H1 (cell line): ENCODE results near the gene NAV2. TPM values are rescaled to one million over a fixed set of nuclear protein-coding genes. Genes with fewer than 3 reads are reported as not detected.

Source experiments
- ASH2L ChIP-seq: fragments of 200-600, 300-600 bp; sonication (generic); IDR thresholded peaks from one replicate; pipeline ENCODE4 v1.7.1; 2017; ENCODE audit warnings: low read length
- CBX5 ChIP-seq: fragments of 300-800, 300-1000 bp; sonication (generic); IDR thresholded peaks from 2 replicates; pipeline ENCODE4 v1.7.1; 2016; ENCODE audit warnings: antibody characterized with exemption, low read length, low read depth
- EZH2 ChIP-seq: fragments of 200-600 bp; sonication (generic); IDR thresholded peaks from 2 replicates; pipeline ENCODE4 v1.7.1; 2012; ENCODE audit warnings: low read depth, mild to moderate bottlenecking, moderate library complexity, low read length, inconsistent platforms; ENCODE audit not compliant: severe bottlenecking
- GABPA ChIP-seq: IDR thresholded peaks from 2 replicates; pipeline ENCODE4 v1.6.1; 2011; ENCODE audit warnings: mild to moderate bottlenecking, low read length, moderate library complexity, borderline replicate concordance; ENCODE audit not compliant: insufficient read depth
- KDM1A ChIP-seq: fragments of 200-600, 300-600 bp; sonication (generic); IDR thresholded peaks from 2 replicates; pipeline ENCODE4 v1.7.1; 2016; ENCODE audit warnings: mild to moderate bottlenecking, low read length, borderline replicate concordance
- NANOG ChIP-seq: IDR thresholded peaks from 2 replicates; pipeline ENCODE4 v1.6.1; 2011; ENCODE audit warnings: low read length, low read depth, mild to moderate bottlenecking, inconsistent platforms; ENCODE audit not compliant: insufficient read depth, poor library complexity, severe bottlenecking
- PHF8 ChIP-seq: fragments of 200-600 bp; sonication (generic); conservative IDR thresholded peaks from 2 replicates; pipeline ENCODE4 v1.7.1; 2012; ENCODE audit warnings: low read depth, mild to moderate bottlenecking, inconsistent platforms, low read length, moderate library complexity
- POLR2A ChIP-seq, 2 experiments: IDR thresholded peaks; 1 replicate in 1 of 2; 2 replicates in 1 of 2; pipeline ENCODE4 v1.6.1; 2011; ENCODE audit warnings: low read depth in 2 of 2, low read length in 2 of 2, mild to moderate bottlenecking in 2 of 2; ENCODE audit errors: control extremely low read depth in 1 of 2
- POLR2AphosphoS5 ChIP-seq: IDR thresholded peaks from 2 replicates; pipeline ENCODE4 v1.6.1; 2011; ENCODE audit warnings: low read depth, low read length
- POU5F1 ChIP-seq: IDR thresholded peaks from 2 replicates; pipeline ENCODE4 v1.6.1; 2011; ENCODE audit warnings: low read depth, mild to moderate bottlenecking, low read length, moderate library complexity
- RBBP5 ChIP-seq: IDR thresholded peaks from 2 replicates; pipeline ENCODE4 v1.7.1; 2012; ENCODE audit warnings: low read depth, mild to moderate bottlenecking, inconsistent platforms, low read length, moderate library complexity, borderline replicate concordance
- SAP30 ChIP-seq: fragments of 300-600 bp; sonication (generic); IDR thresholded peaks from 2 replicates; pipeline ENCODE4 v1.7.1; 2012; ENCODE audit warnings: low read length, moderate library complexity, mild to moderate bottlenecking, inconsistent platforms; ENCODE audit not compliant: insufficient read depth, insufficient replicate concordance
- SIN3A ChIP-seq, 2 experiments: IDR thresholded peaks in 1 of 2; conservative IDR thresholded peaks in 1 of 2; 2 replicates each; pipeline ENCODE4 v1.6.1; 2011 to 2012; ENCODE audit warnings: low read length in 2 of 2, improper control_type of control experiment in 1 of 2, low read depth in 1 of 2, mild to moderate bottlenecking in 1 of 2
- SIRT6 ChIP-seq: IDR thresholded peaks from one replicate; pipeline ENCODE4 v1.7.1; 2012; ENCODE audit warnings: low read length, inconsistent platforms
- SP4 ChIP-seq: IDR thresholded peaks from 2 replicates; pipeline ENCODE4 v1.6.1; 2012; ENCODE audit warnings: low read length, inconsistent platforms
- TAF7 ChIP-seq: optimal IDR thresholded peaks from 2 replicates; pipeline ENCODE3; 2011; ENCODE audit warnings: low read depth, mild to moderate bottlenecking, inconsistent platforms, low read length, moderate library complexity, borderline replicate concordance
- TBP ChIP-seq: IDR thresholded peaks from 2 replicates; pipeline ENCODE4 v1.6.1; 2011; ENCODE audit warnings: low read depth, low read length, improper control_type of control experiment
- TEAD4 ChIP-seq: IDR thresholded peaks from 2 replicates; pipeline ENCODE4 v1.6.1; 2012; ENCODE audit warnings: low read depth, low read length, inconsistent platforms, mixed read lengths
- ZNF274 ChIP-seq: IDR thresholded peaks from 2 replicates; pipeline ENCODE4 v1.7.0; 2012; ENCODE audit warnings: low read length, borderline replicate concordance; ENCODE audit errors: extremely low read depth
- polyA plus RNA-seq, 7 experiments: library from polyadenylated mRNA; depleted of rRNA in 3 of 7; stranded (reverse) in 5 of 7; unstranded in 2 of 7; fragments of >200 nt in 5 of 7; fragments of 200-250 nt in 2 of 7; gene quantifications; 1 replicate in 5 of 7; 2 replicates in 1 of 7; 4 replicates in 1 of 7; pipeline versions ENCODE4 v1.2.1 to v1.2.3, GENCODE V29; 2011 to 2013; ENCODE audit warnings: missing spikeins in 2 of 7, mixed read lengths in 2 of 7
- total RNA-seq: library from RNA; stranded (reverse); fragmentation: NEBNext Ultra II Directional; extraction: Animal tissue kit (Norgen Biotek cat#: 25700); gene quantifications from 2 replicates; pipeline ENCODE4 v1.2.1, GENCODE V29; 2021
- TF ChIP-seq, protein P1 (sequence below): IDR thresholded peaks from 2 replicates; pipeline ENCODE4 v1.6.1; 2011; ENCODE audit warnings: low read length, improper control_type of control experiment

The NAV2 gene
- total and polyA plus RNA-seq, 2 of the 8 experiments (the other 6 are each of a cell fraction or from before 2014, with no cell fraction given), result 35.6 to 73.6 TPM

DNA sequence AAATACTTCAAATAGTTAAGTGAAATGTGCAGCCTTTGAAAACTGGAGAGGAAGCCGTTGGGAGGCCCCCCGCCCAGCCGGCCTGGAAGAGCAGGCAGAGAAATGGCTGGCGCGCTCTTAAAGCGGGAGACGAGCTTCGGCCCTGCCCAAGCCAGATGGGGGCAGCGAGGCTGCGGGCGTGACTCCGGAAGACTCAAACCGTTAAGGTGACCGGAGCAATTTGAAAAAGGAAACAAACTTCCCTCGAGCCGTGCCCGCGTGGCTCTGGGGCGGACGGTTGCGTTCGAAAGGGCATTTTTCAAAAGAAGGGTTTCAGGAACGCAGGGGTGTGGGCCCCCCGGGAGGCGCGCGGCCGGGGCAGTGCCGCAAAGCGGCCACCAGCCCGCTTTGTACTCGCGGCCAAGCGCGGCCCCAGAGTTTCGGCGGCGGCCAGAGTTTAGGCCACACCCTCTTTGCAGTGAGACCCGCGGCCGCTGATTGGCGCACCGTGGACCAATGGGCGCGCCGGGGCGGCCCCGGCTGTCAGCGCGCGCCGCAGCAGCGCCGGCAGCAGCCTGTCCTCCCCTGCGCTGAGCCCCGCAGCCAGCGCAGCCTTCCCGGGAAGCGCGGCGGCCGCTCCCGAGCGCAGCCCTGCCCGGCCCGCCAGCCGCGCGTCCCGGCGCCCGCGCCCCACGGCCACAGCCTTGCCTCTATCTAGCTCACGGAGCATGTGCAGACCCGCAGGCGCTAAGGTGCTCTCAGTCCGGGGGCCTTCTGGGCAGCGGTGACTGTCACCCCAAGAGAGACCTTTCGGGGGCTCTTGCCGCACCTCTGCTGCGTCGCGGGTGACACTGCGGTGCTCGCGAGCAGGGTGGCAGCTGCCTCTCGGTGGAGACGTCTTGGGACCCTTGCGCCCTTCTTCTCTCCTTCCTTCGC is at the start of gene NAV2 (continued):
- TF ChIP-seq SIN3A (conservative IDR thresholded peaks at IDR 0.05 in 1 of 2, IDR thresholded peaks at IDR 0.05 in 1 of 2; ENCODE audit: low read depth in 1 of 2, low read length in 2 of 2), result peak in 1 of 2 experiments; percentile 54; a peak in 2 of 4 replicates
- no peak for TF ChIP-seq CBX5
- TF ChIP-seq SIRT6, result no peak
- TF ChIP-seq ASH2L, result peak; percentile 68
- TF ChIP-seq TEAD4, result no peak; the same call in 1 of the 2 replicates
- peak; percentile 73; the same call in 1 of the 2 replicates for TF ChIP-seq RBBP5
- TF ChIP-seq POLR2A (IDR thresholded peaks at IDR 0.05; ENCODE audit: control extremely low read depth in 1 of 2, low read depth in 2 of 2, low read length in 2 of 2), result peak; percentile 46 to 88
- peak; percentile 58 for TF ChIP-seq POLR2AphosphoS5
- no peak for TF ChIP-seq EZH2
- peak; percentile 66 for TF ChIP-seq PHF8
- TF ChIP-seq KDM1A, result peak; percentile 64; the same call in 1 of the 2 replicates
- no peak for TF ChIP-seq SAP30
- TF ChIP-seq GABPA, result peak; percentile 46; the same call in 1 of the 2 replicates
- TF ChIP-seq TAF7, result peak; percentile 51
- TF ChIP-seq, protein P1, sequence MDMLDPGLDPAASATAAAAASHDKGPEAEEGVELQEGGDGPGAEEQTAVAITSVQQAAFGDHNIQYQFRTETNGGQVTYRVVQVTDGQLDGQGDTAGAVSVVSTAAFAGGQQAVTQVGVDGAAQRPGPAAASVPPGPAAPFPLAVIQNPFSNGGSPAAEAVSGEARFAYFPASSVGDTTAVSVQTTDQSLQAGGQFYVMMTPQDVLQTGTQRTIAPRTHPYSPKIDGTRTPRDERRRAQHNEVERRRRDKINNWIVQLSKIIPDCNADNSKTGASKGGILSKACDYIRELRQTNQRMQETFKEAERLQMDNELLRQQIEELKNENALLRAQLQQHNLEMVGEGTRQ, result 0 out of 2 replicates have a peak, but pooled peaks have one; percentile 1
- TF ChIP-seq TBP, result peak; percentile 60
- TF ChIP-seq SP4, result 0 out of 2 replicates have a peak, but pooled peaks have one; percentile 39
- TF ChIP-seq POU5F1, result no peak
- no peak for TF ChIP-seq NANOG
- no peak for TF ChIP-seq ZNF274
